NCI-H146 treated with DMSO at 0.1 percent for 48 hours (cell line): ENCODE measurements around the gene RASSF4.

Experiments
- DNase-seq: peaks from one replicate; lab custom pipeline; 2025; ENCODE audit not compliant: unreplicated experiment; lab: John Stamatoyannopoulos, UW

The RASSF4 gene

DNA sequence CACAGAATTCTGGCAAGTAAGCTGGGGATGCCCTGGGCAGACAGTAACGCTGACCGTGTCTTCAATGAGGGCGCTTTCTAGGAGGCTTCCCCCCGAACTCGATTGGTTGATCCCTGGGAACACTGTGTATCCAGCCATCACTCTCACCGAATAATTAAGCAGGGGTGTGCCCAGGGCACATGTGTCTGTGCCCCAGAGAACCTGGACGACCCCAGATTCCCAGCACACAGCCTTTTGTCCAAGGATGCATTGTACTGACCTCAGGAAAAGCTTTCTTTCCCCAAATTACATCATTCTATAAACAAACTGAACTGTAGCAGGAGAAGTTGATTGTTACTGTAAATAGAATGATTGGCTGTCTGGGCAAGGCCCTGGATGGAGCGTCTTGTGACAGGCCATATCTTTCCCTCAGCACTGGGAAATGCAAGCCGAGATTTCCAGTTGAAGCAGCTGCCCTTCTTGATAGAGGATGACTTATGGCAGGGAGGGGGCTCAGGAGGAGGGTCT is 25.6 kb downstream of the RASSF4 start:
- no peak for DNase-seq

GRCh38 chr10:44986179-44986578 is 26.6 kb downstream of the RASSF4 start:
- DNase-seq = no peak

DNA sequence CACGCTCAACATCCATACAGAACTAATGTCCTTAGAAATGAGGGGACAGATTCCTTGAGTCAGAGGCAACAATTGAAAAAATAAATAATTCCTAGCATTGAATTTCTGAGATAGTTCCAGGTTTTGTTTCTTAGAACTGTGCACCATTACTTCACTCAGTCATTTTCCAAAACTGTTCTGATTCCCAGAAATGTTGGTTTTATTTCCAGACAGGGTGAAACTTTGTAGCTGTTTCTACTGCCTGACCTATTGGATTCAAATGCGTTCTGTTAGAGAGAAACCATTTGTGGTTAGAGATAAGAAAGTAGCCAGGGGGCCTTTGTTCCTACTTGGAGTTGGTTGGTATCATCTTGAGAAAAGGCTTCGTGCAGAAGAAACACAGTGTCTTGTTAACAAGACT is 27.1 kb downstream of the RASSF4 start:
- no peak for DNase-seq

DNA sequence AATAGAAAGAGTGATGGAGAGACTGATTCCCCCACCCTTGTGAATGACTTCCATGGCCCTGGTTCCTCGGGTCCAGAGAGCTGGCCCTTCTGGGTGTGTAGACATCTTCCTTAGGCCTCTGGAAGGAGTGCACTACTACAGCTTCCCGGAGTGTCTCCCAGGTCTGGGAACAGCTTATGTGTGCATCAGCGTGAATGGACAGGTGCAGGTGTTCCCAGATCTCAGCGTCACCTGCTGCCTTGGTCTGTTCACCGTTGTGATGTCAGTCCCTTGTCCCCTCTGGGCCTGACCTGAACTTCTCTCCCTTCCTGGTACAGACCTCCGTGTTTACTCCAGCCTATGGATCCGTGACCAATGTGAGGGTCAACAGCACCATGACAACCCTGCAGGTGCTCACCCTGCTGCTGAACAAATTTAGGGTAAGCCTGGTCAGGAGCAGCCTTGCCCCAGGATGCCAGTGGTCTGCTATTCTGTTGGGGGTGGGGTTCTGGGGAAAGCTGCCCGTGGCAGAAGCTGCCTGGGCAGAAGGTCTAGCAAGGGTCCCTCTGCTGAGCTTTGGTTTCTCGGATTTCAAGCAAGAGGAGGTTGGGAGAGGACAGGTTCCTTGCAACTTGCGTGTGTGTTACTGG is 29.5 kb downstream of the RASSF4 start:
- DNase-seq = peak; percentile 46

- no peak for DNase-seq
Observed at GRCh38 chr10:44989597-44990301, 30.1 kb downstream of the RASSF4 start.

GRCh38 chr10:44990302-44990655 is 30.7 kb downstream of the RASSF4 start:
- DNase-seq = no peak

DNA sequence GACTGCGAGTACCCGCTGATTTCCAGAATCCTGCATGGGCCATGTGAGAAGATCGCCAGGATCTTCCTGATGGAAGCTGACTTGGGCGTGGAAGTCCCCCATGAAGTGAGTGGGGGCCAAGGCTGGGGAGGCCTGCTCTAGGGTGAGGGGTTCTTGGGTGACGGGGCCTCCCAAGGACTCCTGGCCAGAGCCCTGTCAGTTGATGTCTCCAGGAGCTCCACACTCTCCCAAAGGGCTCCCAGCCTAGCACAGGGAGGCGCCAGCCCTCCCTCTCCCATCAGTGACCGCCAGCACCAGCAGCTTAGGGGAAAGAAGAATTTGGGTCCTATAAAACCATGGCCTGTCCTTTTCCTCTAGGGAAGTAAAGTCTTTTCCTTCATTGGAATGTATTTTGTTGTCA is 31.4 kb downstream of the RASSF4 start:
- DNase-seq = no peak

DNA sequence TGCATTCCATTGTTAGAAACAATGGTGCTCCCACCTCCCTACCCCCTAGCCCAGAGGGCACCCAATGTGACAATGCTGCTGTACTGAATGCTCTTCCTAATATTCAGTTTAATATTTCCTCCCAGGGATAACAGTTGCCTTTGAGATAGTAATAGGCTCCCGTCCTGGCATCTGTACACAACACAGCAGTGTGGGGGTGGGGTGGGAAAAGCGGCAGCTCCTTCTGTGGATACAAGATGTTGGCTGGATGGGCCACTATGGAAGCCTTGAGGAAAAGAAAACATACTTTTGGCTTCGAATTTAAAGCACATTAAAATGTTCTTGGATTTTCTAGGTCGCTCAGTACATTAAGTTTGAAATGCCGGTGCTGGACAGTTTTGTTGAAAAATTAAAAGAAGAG is 32.0 kb downstream of the RASSF4 start:
- DNase-seq = no peak

- DNase-seq = no peak
Observed at GRCh38 chr10:44992070-44992731, 32.6 kb downstream of the RASSF4 start.

DNA sequence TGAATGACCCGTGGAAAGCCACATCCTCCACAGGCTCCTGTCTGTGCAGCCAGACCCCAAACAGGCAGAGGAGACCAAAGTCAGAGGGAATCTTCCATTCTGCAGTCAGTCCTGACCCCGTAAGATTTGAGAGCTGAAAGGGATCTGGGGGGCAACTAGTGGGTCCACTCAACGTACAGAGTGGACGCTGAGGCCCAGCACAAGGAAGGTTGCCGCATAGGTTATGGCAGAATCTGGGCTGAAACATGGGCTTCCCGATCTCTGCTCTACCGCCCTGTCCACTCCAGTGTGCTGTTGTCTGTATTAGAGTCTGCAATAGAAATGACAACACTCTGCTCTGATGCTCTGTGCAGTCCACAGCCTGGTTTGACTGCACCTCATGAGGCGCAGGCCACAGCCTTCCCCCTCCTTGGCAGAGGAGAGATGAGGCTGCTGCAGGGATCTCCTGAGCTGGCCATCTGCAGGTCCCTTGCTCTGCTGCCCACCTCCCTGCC is 33.2 kb downstream of the RASSF4 start:
- no peak for DNase-seq

DNA sequence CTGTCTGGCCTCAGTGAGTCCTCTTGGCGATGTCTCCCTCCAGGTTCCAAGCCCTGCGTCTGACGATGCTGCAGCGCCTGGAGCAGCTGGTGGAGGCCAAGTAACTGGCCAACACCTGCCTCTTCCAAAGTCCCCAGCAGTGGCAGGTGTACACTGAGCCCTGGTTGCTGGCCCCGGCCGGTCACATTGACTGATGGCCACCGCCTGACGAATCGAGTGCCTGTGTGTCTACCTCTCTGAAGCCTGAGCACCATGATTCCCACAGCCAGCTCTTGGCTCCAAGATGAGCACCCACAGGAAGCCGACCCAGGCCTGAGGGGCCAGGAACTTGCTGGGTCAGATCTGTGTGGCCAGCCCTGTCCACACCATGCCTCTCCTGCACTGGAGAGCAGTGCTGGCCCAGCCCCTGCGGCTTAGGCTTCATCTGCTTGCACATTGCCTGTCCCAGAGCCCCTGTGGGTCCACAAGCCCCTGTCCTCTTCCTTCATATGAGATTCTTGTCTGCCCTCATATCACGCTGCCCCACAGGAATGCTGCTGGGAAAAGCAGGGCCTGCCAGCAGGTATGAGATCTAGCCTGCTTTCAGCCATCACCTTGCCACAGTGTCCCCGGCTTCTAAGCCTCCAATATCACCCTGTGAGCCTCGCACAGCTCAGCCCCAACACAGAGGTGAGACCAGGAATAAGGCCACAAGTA is 33.8 kb downstream of the RASSF4 start:
- DNase-seq = peak; percentile 7

- DNase-seq = peak; percentile 1
Observed at GRCh38 chr10:44993922-44994751, 34.5 kb downstream of the RASSF4 start.

- no peak for DNase-seq
Observed at GRCh38 chr10:44994752-44995530, 35.3 kb downstream of the RASSF4 start.

DNA sequence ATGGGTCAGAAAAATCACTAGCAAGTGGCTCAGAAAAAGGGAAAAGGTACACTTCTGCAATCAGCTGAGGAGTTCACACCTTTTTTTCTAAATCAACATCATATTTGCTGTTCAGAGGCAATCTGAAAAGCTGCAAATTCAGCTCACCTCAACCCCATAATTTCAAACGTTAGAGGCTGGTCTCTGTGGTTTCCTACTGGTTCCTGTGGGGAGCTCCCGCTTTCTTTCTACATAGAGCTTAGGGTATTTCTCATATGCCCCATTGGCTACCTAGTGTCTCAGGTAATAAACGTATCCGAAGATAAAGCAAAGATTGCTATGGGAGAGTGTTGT is 35.9 kb downstream of the RASSF4 start:
- DNase-seq = no peak

DNA sequence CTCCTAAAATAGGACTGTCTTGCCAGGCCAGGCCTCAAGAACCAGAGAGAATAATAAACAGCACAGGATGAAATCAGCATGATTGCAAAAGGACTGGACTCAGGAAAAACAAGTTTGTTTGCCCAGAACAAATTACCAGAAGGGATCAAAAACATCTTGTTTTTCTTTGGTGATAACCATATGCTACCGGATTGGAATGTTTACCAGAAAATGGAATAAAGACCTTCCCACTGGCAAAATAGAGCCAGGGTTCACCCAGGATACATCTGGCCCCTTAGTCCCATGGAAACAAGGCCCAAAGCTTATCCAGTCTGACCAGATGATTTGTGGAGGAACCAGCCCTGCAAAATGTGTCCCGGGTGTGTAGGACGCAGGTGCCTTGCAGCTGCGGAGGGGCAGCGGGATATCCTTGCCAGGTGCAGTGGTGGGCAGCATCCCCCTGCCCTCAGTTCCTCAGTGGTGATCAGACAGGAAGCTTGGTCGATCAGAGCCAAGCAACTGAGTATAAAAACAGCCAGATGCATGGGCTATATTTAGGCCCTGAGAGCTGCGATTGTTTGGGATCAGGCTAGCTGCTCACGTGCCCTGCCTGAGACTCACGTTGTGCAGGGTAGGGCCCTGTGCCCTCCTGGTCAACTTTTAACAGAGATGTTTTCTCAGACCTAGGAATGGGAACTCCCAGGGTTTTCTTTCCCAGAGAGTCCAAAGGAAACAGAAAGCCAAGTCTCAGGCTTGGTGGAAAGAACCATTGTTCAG is 36.5 kb downstream of the RASSF4 start:
- no peak for DNase-seq

- no peak for DNase-seq
Observed at GRCh38 chr10:44997105-44997748, 37.6 kb downstream of the RASSF4 start.

- DNase-seq = no peak
Observed at GRCh38 chr10:44998146-44998631, 38.6 kb downstream of the RASSF4 start.

- peak; percentile 26 for DNase-seq
Observed at GRCh38 chr10:45000138-45000751, 40.6 kb downstream of the RASSF4 start.
